ENCODE data around the gene SPG7. TPM values are rescaled to one million over a fixed set of nuclear protein-coding genes. Genes with fewer than 3 reads are reported as not detected.
"Not testable (repeated sequence)": the region's sequence is repeated elsewhere in the genome, so short reads cannot be mapped to it uniquely, and the experiment has no call there.

SPG7 gene
- total RNA-seq = 84.2 TPM

DNA sequence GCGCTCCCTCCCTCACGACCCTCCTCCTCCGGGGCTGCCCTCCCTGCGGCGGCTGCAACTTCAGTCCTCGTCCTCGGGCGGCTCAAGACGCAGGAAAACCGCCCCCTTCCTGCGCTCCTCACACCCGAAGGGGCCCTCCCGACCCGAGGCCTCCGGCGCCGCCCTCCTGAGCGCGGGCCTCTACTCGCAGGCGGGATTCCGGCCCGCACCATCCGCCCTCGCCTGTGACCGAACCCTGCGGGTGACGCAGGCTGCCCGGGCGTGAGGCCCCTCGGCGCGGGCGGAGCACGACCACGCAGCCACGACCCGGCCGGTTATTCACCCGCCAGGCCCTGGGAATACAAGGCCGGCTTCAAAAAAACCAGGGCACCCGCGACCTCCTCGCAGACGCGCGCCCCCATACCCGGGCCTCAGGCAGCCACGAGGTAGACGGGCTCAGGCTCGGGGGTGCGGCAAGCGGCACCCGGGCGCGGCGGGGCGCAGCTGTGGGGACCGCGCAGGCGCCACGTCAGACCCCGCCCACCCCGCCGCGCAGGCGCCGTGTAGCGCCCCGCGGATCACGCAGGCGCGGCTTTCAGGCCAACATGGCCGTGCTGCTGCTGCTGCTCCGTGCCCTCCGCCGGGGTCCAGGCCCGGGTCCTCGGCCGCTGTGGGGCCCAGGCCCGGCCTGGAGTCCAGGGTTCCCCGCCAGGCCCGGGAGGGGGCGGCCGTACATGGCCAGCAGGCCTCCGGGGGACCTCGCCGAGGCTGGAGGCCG lies at the start of gene SPG7:
SPG7 (plus strand) TSS at position 570 of the 757 bp plus-strand sequence; CDS start at position 585, 15 bp downstream.
- peak; percentile 88 for DNase-seq

DNA sequence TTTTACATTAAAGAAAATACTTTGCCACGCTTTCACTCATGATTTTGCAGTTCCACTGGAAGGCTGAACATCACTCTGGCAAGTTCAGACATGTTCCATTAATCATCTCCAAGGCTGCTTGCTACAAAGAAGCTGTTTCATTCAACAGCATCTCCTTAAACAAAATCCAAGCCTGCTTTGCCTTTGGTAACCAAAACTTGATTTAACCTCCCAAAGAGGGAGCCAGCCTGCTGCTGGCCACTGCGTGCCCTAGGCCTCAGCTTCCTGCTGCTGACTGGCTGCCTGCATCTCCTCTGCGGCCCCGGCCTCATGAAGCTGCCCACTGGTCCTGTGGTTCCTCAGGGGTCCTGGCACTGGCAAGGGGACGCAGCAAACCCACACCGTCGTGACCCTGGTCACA lies 49.7 kb upstream of the SPG7 start:
- DNase-seq = no peak

DNA sequence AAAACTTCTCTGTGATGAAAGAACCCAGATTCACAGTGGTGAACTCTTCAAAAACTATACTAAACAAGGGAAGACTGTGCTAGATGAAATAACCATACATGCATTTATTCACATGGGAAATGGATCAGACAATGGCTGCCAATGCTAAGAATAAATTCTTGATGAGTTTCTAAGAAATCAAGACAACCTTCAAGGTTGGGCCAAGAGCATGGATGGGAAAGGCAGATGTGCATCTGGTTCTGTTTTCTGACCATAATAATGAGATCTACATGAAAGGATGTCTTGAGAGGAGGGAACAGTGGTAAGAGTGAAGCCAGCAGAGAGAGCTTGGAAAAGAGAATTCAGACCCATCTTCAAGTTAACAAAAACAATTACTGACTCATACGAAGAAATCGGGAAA lies 49.2 kb upstream of the SPG7 start:
- peak; percentile 44 for DNase-seq

DNA sequence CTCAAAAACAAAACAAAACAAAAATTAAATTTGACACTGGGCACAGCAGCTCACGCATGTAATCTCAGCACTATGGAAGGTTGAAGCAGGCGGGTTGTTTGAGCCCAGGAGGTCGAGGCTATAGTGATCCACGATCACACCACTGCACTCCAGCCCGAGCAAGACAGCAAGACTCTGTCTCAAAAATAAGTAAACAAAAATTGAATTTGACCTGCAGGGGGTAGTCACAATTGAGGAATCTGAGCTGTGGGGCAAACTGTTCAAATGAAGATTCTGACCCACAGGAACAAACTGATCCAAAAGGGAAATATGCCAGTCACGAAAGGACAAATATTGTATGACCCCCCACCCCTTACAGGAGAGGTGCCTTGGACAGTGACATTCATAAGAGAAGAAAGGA lies 47.6 kb upstream of the SPG7 start:
- DNase-seq = no peak

DNA sequence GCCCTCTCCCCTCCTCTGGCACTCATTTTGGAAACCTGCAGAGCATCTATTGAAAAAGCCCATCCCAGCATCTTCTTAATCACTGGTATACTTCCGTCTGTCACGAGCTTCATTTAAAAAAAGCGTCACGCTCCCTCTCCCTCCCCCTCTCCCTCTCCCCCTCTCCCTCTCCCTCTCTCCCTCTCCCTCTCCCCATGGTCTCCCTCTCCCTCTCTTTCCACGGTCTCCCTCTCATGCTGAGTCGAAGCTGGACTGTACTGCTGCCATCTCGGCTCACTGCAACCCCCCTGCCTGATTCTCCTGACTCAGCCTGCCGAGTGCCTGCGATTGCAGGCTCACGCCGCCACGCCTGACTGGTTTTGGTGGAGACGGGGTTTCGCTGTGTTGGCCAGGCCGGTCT lies 46.3 kb upstream of the SPG7 start:
- not testable (repeated sequence) for DNase-seq

DNA sequence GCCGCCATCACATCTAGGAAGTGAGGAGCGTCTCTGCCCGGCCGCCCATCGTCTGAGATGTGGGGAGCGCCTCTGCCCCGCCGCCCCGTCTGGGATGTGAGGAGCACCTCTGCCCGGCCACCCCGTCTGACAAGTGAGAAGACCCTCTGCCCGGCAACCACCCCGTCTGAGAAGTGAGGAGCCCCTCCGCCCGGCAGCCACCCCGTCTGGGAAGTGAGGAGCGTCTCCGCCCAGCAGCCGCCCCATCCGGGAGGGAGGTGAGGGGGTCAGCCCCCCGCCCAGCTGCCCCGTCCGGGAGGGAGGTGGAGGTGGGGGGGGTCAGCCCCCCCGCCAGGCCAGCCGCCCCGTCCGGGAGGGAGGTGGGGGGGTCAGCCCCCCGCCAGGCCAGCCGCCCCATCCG lies 45.6 kb upstream of the SPG7 start:
- DNase-seq = not testable (repeated sequence)

DNA sequence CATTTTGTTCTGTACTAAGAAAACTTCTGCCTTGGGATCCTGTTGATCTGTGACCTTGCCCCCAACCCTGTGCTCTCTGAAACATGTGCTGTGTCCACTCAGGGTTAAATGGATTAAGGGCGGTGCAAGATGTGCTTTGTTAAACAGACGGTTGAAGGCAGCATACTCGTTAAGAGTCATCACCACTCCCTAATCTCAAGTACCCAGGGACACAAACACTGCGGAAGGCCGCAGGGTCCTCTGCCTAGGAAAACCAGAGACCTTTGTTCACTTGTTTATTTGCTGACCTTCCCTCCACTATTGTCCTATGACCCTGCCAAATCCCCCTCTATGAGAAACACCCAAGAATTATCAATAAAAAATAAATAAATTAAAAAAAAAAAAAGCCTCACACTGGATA lies 44.9 kb upstream of the SPG7 start:
- not testable (repeated sequence) for DNase-seq

DNA sequence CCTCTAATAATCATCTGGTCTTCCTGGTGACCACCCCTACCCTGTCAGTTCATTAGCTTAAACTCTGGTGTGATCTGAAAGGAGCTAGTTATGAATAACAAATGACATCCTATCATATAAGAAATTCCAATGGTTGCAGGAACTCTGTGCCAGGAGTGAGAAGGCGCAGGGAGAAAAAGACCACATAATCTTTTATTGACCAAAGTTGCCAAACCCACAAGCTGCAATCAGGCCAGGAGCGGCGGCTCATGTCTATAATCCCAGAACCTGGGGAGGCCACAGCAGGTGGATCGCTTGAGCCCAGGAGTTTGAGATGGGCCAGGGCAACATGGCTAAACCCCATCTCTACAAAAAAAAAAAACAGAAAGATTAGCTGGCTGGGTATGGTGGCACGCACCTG lies 41.3 kb upstream of the SPG7 start:
- no peak for DNase-seq

DNA sequence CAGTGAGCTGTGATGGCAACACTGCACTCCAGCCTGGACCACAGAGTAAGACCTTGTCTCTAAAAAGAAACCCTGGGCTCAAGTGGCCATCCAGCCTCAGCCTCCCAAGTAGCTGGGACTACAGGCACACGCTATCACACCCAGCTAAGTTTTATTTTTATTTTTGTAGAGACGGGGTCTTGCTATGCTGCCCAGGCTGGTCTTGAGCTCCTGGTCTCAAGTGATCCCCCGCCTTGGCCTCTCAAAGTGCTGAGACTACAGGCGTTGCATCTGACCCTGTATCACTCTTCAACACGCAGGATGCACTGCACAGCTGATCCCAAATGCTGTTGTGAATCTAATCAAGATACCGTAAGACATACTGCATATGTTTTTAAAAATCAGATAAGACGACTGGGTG lies 40.8 kb upstream of the SPG7 start:
- DNase-seq = no peak

DNA sequence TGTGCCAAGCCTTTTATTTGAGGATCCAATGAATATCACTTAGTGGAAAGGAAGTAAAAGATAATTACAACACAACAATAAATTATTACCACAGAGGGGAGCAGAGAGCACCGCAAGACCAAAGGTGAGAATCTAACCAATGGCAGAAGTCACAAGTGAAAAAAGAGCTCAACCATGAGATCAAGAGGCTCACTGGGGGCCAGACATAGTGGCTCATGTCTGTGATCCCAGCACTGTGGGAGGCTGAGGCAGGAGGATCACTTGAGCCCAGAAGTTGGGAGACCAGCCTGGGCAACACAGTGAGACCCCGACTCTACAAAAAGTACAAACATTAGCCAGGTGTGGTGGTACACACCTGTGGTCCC lies 35.5 kb upstream of the SPG7 start:
- no peak for DNase-seq

DNA sequence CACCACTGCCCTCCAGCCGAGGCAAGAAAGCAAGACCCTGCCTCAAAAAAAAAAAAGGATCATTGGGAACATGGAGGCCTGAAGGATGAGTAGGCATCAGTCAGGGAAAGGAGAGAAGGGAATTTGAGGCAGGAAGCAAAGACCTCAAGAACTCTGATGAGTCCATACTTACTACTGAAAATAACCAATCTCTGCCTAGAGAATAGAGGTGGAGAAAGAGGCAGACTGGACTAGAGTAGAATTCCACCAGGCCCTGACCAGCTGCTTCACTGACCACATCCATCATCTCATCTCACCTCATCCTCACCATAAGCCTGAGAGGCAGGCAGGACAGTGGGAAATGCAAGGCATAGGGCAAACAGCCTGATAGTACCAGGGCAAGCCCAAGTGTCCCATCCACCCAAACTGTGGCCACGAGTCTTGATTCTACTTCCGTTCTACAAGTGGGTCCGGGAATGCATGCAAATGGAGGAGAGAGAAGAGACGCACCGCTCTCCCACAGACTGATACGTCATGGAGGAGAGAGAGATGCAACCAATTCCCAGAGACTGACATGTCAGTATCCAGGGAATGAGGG lies 35.0 kb upstream of the SPG7 start:
- no peak for DNase-seq

DNA sequence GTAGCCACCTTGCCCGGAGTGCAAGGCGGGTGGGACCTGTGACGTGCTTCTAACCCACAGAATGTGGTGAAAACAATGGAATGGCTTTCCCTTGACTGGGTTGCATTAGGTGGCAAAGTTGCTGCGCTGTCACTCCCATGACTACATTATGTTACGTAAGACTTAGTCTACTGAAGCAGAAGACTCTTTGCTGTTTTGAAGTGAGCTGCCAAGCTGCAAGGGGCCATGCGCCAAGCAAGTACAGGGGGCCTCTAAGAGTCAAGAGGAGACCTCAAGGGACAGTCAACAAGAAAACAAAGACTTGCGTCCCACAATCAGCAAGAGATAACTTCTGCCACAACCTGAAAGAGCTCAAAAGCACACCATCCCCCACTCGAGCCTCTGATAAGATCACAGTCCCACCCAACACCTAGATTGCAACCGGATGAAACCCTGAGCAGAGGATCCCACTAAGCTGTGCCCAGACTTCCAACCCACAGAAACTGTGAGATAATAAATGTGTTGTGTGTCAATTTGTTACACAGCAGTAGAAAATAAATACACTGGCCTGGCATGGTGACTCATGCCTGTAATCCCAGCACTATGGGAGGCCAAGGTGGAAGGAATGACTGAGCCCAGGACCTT lies 34.3 kb upstream of the SPG7 start:
- DNase-seq = no peak

DNA sequence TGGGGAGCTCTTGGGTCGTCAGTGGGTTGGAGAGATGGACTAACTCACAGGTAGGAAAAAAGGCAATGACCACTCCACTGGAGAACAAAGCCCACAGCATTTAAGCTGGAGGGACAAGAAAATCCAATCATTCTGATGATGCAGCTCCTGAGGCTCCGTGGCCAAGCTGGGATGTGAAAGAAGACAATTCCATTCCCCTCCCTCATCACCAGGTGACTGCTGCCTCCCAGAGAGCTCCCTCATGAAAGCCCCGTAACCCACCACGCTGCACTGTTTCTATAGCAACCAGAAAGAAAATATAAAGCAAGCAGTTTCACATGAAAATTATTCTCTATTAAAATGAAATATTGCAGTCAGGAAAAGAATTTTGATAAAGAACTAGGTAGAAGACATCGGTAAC lies 33.1 kb upstream of the SPG7 start:
- no peak for DNase-seq

DNA sequence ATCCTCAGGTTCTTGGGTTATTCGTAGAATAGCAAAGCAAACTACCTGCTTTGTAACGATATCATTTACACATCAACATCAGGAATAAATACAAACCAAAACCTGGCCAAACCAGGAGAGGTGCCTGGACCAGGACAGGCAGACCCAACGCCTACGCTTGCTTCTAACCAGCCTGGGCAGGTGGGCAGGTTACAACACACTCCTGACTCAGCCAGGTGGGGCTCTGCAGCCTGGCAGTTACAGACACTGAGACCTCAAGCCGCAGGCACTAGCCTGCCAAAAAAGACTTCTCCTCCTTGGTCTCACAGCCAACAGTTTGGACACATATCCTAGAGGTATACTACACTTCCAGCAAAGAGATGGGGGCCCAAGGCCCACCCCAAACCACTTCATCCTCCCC lies 31.8 kb upstream of the SPG7 start:
- DNase-seq = no peak

DNA sequence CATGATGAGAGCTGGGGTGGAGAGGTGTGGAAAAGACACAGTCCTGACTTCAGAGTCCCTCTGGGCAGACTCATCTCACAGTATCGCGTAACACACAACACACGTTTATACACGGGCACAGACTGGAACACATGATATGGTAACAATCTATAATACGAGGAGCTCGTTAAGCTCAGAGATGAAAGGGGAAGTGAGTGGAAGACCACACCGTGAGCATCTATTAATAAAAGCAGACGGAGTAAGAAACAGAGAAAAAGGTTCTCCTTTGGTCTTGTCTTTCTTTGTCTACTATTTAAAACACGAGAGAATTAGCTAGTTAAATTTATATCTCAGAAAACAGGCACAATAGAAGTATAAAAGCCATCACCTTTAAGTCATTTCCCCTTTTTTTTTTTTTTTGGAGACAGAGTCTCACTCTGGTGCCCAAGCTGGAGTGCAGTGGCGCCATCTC lies 31.4 kb upstream of the SPG7 start:
- DNase-seq = no peak

DNA sequence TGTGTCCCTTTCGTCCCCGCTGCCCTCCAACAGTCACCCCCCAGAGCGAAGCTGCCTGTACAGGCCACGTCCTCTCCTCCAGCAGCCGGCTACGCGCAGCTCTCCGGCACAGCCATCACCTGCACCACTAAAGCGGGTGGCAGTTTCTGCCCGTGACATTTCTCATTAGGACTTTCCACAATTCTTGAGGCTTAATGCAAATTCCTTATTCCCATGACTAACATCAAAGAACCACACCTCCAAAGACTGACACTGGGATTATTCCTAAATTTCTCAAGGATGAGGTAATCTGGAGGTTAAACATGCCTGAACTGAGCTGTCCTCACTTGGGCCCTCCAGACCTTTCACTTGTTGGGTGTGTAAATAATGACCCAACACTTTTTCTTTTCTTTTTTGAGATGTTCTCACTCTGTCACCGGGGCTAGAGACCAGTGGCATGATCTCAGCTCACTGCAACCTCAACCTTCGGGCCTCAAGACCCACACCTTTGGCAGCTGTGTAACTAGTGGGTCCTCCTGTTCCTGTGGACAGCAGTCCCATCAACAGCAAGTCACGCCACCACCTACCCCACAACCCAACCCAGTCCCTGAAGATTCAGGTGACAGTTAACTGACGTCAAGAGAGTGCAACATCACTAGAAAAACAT lies 29.5 kb upstream of the SPG7 start:
- DNase-seq = no peak

DNA sequence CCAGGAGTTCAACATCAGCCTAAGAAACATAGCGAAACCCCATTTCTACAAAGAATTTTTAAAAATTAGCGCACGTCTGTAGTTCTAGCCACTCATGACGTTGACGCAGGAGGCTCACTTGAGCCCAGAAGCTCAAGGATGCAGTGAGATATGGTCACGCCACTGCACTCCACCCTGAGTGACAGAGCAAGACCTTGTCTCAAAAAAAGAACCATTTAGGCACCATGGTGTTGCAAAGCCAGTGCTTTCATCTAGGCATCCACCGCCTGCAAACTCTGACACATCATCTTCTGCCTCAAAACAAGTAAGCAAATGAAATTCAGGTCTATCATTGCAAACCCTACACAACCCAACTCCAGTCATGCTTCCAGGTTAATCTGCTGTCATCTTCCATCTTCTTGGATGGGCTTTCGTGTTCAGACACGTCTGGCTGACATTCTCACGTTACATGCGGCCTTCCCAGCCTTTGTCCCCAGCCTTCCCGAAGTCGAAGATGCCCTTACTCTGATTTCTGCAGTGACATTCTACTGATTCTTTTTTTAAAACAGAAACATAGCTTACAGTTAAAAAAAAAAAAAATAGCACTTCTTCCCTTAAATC lies 26.7 kb upstream of the SPG7 start:
- no peak for DNase-seq

DNA sequence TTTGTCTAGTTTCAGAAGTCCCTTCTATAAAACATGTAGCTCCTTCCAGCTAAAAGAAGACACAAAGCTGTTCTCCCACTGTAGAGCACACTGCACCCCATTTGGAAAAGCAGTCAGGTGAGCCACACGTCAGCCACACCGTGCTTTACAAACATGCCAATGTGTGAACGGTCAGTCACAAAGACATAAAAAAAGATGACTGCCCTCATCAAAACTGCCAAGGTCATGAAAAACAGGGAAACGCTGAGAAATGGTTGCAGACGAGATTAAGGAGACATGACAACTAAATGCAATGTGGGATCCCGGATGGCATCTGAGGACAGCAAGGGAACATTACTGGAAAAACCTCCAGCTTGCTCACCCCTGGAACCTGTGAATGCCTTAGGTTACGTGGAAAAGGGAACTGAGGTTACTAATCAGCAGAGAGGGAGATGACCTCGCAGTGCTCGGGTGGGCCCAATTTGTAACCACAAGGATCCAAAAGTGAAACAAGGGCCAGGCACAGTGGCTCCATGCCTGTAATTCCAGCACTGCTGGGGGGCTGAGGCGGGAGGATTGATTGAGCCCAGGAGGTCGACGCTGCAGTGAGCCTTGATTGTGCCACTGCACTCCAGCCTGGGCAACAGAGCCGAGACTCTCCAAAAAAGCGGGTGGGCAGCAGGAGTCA lies 25.9 kb upstream of the SPG7 start:
- no peak for DNase-seq

DNA sequence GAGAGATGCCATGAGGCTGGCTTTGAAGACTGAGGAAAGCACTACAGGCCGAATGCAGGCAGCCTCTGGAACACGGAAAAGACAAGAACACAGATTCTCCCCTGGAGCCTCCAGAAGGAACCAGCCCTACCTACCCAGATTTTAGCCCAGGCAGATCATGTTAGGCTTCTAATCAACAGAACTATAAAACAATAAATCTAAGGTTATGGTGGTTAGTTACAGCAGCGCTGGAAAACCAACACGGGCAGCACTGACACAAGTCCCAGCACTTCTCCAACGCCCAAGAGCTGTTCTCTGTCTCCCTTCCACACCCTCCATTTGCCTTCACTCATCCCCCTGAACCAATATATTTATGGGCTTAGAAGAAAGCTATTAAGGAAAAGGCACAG lies 25.4 kb upstream of the SPG7 start:
- no peak for DNase-seq

DNA sequence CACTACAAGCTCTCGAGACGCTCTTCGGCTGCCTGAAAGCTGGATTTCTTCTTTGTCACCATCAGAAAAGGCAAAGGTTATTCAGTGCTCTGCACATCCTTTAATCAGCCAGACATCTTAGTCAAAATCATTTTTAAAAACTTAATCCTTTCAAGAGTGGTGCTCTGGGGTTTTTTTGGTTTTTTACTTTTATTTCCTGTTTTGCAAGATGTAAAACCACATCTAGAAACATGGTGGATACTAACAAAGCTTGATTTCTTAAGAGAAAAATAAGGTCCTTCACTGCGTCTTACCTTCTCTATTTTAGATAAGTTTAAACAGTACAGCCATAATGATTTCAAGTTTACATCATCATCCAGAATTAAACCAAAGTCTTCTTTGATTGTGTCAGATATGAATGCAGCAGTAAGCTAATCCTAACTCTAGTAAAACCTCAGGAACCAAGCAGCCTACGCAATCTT lies 24.1 kb upstream of the SPG7 start:
- no peak for DNase-seq

DNA sequence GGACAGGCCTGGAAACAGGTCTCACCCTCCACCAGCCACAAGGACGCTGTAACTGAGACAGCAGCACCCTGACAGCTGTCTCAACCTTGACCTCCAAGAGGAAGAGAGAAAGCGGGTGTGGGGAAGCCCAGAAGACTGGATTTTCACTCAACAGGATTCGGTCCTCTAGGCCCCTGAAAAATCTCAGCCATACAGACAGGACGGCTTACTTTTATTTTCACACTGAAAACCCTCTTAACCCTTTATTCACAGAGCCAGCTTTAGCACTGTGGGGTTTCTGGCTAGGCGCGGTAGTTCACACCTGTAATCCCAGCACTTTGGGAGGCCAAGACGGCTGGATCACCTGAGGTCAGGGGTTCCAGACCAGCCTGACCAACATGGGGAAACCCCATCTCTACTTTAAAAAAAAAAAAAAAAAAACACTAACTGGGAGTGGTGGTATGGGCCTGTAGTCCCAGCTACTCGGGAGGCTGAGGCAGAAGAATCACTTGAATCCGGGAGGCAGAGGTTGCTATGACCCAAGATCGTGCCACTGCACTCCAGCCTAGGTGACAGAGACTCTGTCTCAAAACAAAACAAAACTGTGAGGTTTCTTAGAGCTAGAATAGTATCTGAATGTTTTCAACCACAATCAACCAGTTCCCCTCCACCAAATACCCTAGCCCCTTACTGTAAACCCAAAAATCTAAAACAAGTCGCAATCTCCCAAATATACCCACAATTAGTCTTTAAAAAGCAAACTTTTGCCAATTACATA lies 23.1 kb upstream of the SPG7 start:
- DNase-seq = no peak

All from skin of body (tissue), 2 donors.